ENCODE results near the gene SULF2. TPM values are rescaled to one million over a fixed set of nuclear protein-coding genes. Genes with fewer than 3 reads are reported as not detected.

Gene SULF2
- total and polyA plus RNA-seq, 2 of the 13 experiments (the other 11 are each of a cell fraction or from before 2014, with no cell fraction given), result 7.2 to 50.9 TPM

DNA sequence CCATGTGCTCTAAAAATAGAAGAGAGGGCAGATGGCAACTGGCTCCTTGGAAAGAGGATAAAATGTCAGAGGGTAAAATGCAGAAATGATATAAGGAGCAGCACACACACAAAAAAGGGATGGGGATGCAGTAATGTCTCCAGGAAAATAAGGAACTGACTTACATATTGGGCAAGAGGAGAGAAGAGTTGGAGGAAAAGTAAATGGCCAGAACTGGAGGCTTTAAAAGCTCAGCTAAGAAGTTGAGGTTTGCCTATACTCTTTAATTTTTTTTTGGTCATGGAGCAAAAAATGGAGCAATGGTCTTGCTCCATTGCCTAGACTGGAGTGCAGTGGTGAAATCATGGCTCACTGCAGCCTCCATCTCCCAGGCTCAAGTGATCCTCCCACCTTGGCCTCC lies 93.7 kb downstream of the SULF2 start:
- TF ChIP-seq USF2 (IDR thresholded peaks at IDR 0.05; ENCODE audit: low read depth, low read length) (no peak), USF2 (CRISPR knock-in tag; IDR thresholded peaks at IDR 0.05; ENCODE audit: borderline replicate concordance) (no peak)
- TF ChIP-seq, protein P1, sequence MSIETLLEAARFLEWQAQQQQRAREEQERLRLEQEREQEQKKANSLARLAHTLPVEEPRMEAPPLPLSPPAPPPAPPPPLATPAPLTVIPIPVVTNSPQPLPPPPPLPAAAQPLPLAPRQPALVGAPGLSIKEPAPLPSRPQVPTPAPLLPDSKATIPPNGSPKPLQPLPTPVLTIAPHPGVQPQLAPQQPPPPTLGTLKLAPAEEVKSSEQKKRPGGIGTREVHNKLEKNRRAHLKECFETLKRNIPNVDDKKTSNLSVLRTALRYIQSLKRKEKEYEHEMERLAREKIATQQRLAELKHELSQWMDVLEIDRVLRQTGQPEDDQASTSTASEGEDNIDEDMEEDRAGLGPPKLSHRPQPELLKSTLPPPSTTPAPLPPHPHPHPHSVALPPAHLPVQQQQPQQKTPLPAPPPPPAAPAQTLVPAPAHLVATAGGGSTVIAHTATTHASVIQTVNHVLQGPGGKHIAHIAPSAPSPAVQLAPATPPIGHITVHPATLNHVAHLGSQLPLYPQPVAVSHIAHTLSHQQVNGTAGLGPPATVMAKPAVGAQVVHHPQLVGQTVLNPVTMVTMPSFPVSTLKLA (IDR thresholded peaks at IDR 0.05), result 0 out of 2 replicates have a peak, but pooled peaks have one; percentile 10
- ChIA-PET POLR2A (no interaction called here), CTCF (ENCODE audit: low intra/inter-chr PET ratio, low total read pairs) (no interaction called here)
- ATAC-seq, result no peak
- intact Hi-C loops (cut with micrococcal nuclease; ENCODE audit: unreplicated experiment) (no loop called here), in situ Hi-C loops (cut with HindIII; ENCODE audit: extremely low pct_ligation_motif_present, low pct_unique_long_range_greater_than_20kb) (no loop called here)
- Histone ChIP-seq H2AFZ (ENCODE audit: low read length) (no peak overlapping the region), H3K36me3 (replicated peaks in 1 of 2; ENCODE audit: control insufficient read depth in 1 of 2, insufficient read depth in 2 of 2, low read length in 2 of 2) (no peaks in the 10 kb centered on the region; a peak in 1 of 5 replicates), H4K20me1 (ENCODE audit: insufficient read depth, low read length) (no peaks in the 10 kb centered on the region), H3K79me2 (ENCODE audit: insufficient read depth, low read length) (no peaks in the 10 kb centered on the region), H3K9ac (ENCODE audit: insufficient read depth, low read depth, low read length) (no peak overlapping the region), H3K4me2 (ENCODE audit: low read depth, low read length) (no peak overlapping the region), H3K27me3 (ENCODE audit: control insufficient read depth in 1 of 2, insufficient read depth in 2 of 2, low read length in 2 of 2) (no peaks in the 10 kb centered on the region), H3K4me3 (replicated peaks in 1 of 3; ENCODE audit: insufficient read depth in 1 of 3, low read depth in 2 of 3, low read length in 3 of 3) (no peak overlapping the region), H3K4me1 (ENCODE audit: insufficient read depth, low read length) (no peaks in the 10 kb centered on the region), H3K9me3 (ENCODE audit: low read length) (no peaks in the 10 kb centered on the region), H3K27ac (ENCODE audit: extremely low read length, insufficient read depth, low read length) (no peak overlapping the region)
- no TSS peak for BruUV-seq (replicated peaks)
- FAIRE-seq, result no peak
- no peak for DNase-seq (ENCODE audit: low spot score)

GRCh38 chr20:47689731-47690130 lies 95.5 kb downstream of the SULF2 start:
- Histone ChIP-seq H3K9me3 (ENCODE audit: low read length) (no peaks in the 10 kb centered on the region), H3K4me1 (ENCODE audit: insufficient read depth, low read length) (peaks cover 9% of the 10 kb centered on the region), H3K4me3 (replicated peaks in 1 of 3; ENCODE audit: insufficient read depth in 1 of 3, low read depth in 2 of 3, low read length in 3 of 3) (no peak overlapping the region), H3K27me3 (ENCODE audit: control insufficient read depth in 1 of 2, insufficient read depth in 2 of 2, low read length in 2 of 2) (no peaks in the 10 kb centered on the region), H3K36me3 (replicated peaks in 1 of 2; ENCODE audit: control insufficient read depth in 1 of 2, insufficient read depth in 2 of 2, low read length in 2 of 2) (no peaks in the 10 kb centered on the region; a peak in 1 of 5 replicates), H2AFZ (ENCODE audit: low read length) (no peak overlapping the region), H3K4me2 (ENCODE audit: low read depth, low read length) (no peak overlapping the region), H4K20me1 (ENCODE audit: insufficient read depth, low read length) (no peaks in the 10 kb centered on the region), H3K27ac (ENCODE audit: extremely low read length, insufficient read depth, low read length) (no peak overlapping the region), H3K79me2 (ENCODE audit: insufficient read depth, low read length) (no peaks in the 10 kb centered on the region), H3K9ac (ENCODE audit: insufficient read depth, low read depth, low read length) (no peak overlapping the region)
- POLR2A ChIA-PET, result no interaction called here
- in situ Hi-C loops (cut with HindIII; ENCODE audit: extremely low pct_ligation_motif_present, low pct_unique_long_range_greater_than_20kb) (no loop called here), intact Hi-C loops (cut with micrococcal nuclease; ENCODE audit: unreplicated experiment) (no loop called here)
- BruUV-seq (replicated peaks), result no TSS peak
- DNase-seq (ENCODE audit: low spot score), result no peak
- WGBS (ENCODE audit: low lambda C conversion rate), result 84% methylated on average over 1 of the region's 1 CpG
- ATAC-seq, result no peak
- CTCF ChIA-PET (ENCODE audit: low intra/inter-chr PET ratio, low total read pairs), result no interaction called here
- no peak for FAIRE-seq
- TF ChIP-seq MAFK (conservative IDR thresholded peaks at IDR 0.05 in 1 of 2, IDR thresholded peaks at IDR 0.05 in 1 of 2; ENCODE audit: low read length in 2 of 2), result no peak
- no peak for TF ChIP-seq ZZZ3 (CRISPR knock-in tag; IDR thresholded peaks at IDR 0.05; ENCODE audit: borderline replicate concordance)
- no peak for TF ChIP-seq PRMT3 (CRISPR knock-in tag; IDR thresholded peaks at IDR 0.05; ENCODE audit: borderline replicate concordance, low read depth)
- TF ChIP-seq PAWR (CRISPR knock-in tag; IDR thresholded peaks at IDR 0.05; ENCODE audit: borderline replicate concordance), result no peak
- TF ChIP-seq, protein P2, sequence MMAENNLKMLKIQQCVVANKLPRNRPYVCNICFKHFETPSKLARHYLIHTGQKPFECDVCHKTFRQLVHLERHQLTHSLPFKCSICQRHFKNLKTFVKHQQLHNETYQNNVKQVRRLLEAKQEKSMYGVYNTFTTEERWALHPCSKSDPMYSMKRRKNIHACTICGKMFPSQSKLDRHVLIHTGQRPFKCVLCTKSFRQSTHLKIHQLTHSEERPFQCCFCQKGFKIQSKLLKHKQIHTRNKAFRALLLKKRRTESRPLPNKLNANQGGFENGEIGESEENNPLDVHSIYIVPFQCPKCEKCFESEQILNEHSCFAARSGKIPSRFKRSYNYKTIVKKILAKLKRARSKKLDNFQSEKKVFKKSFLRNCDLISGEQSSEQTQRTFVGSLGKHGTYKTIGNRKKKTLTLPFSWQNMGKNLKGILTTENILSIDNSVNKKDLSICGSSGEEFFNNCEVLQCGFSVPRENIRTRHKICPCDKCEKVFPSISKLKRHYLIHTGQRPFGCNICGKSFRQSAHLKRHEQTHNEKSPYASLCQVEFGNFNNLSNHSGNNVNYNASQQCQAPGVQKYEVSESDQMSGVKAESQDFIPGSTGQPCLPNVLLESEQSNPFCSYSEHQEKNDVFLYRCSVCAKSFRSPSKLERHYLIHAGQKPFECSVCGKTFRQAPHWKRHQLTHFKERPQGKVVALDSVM (CRISPR knock-in tag; IDR thresholded peaks at IDR 0.05), result no peak
- TF ChIP-seq ZNF816 (CRISPR knock-in tag; IDR thresholded peaks at IDR 0.05; ENCODE audit: borderline replicate concordance), result no peak
- no peak for TF ChIP-seq GTF3A (CRISPR knock-in tag; conservative IDR thresholded peaks at IDR 0.05)
- TF ChIP-seq ZNF577 (CRISPR knock-in tag; IDR thresholded peaks at IDR 0.05; ENCODE audit: borderline replicate concordance, low read depth), result no peak
- no peak for TF ChIP-seq SMAD3 (CRISPR knock-in tag; IDR thresholded peaks at IDR 0.05)
- no peak for TF ChIP-seq HNRNPH1 (optimal IDR thresholded peaks at IDR 0.05; ENCODE audit: low read depth, low read length)
- no peak for TF ChIP-seq NFYC (CRISPR knock-in tag; IDR thresholded peaks at IDR 0.05)

Measured in HepG2 (cell line).